ENCODE measurements around the gene DGKD.

DGKD gene

GRCh38 chr2:233485726-233486125, 131.4 kb downstream of the DGKD start:
- no peaks in the 10 kb centered on the region for H3K9me2 ChIP-seq (replicated peaks; ENCODE audit: insufficient read depth, low read length)
- no peaks in the 10 kb centered on the region for H3K9me3 ChIP-seq (replicated peaks; ENCODE audit: insufficient read depth, low read length)
- H3F3A ChIP-seq (ENCODE audit: insufficient read depth, low read length) = no peaks in the 10 kb centered on the region
- H3K27me3 ChIP-seq (replicated peaks; ENCODE audit: insufficient read depth, low read length) = no peaks in the 10 kb centered on the region
- H3K79me2 ChIP-seq (ENCODE audit: low read length) = no peaks in the 10 kb centered on the region
- DNase-seq = no peak
- TF ChIP-seq EZH2phosphoT487 (IDR thresholded peaks at IDR 0.05; ENCODE audit: low read length) (no peak), CTCF (IDR thresholded peaks at IDR 0.05; ENCODE audit: low read length) (no peak), EZH2 (optimal IDR thresholded peaks at IDR 0.05; ENCODE audit: low read depth, low read length) (no peak)
- H3K4me3 ChIP-seq (ENCODE audit: low read length) = no peak overlapping the region
- no peak overlapping the region for H3K4me2 ChIP-seq (ENCODE audit: low read depth, low read length)
- no peak overlapping the region for H3K9ac ChIP-seq (ENCODE audit: low read length)
- no peaks in the 10 kb centered on the region for H3K4me1 ChIP-seq (ENCODE audit: low read length)
- no peak overlapping the region for H3K27ac ChIP-seq (ENCODE audit: low read length)
- no peaks in the 10 kb centered on the region for H4K20me1 ChIP-seq (ENCODE audit: insufficient read depth, low read length)
- no peaks in the 10 kb centered on the region for H3K36me3 ChIP-seq (replicated peaks; ENCODE audit: insufficient read depth, low read length)
- H2AFZ ChIP-seq (ENCODE audit: low read length) = no peak overlapping the region

GRCh38 chr2:233486357-233486756, 132.1 kb downstream of the DGKD start:
- H3K4me3 ChIP-seq (ENCODE audit: low read length) = no peak overlapping the region
- TF ChIP-seq EZH2 (optimal IDR thresholded peaks at IDR 0.05; ENCODE audit: low read depth, low read length) (no peak), CTCF (IDR thresholded peaks at IDR 0.05; ENCODE audit: low read length) (no peak), EZH2phosphoT487 (IDR thresholded peaks at IDR 0.05; ENCODE audit: low read length) (no peak)
- no peaks in the 10 kb centered on the region for H3K27me3 ChIP-seq (replicated peaks; ENCODE audit: insufficient read depth, low read length)
- no peak overlapping the region for H3K9ac ChIP-seq (ENCODE audit: low read length)
- no peaks in the 10 kb centered on the region for H3K79me2 ChIP-seq (ENCODE audit: low read length)
- no peak for DNase-seq
- H3K9me3 ChIP-seq (replicated peaks; ENCODE audit: insufficient read depth, low read length) = no peaks in the 10 kb centered on the region
- H3F3A ChIP-seq (ENCODE audit: insufficient read depth, low read length) = no peaks in the 10 kb centered on the region
- no peaks in the 10 kb centered on the region for H3K36me3 ChIP-seq (replicated peaks; ENCODE audit: insufficient read depth, low read length)
- no peak overlapping the region for H3K27ac ChIP-seq (ENCODE audit: low read length)
- H3K9me2 ChIP-seq (replicated peaks; ENCODE audit: insufficient read depth, low read length) = no peaks in the 10 kb centered on the region
- H3K4me2 ChIP-seq (ENCODE audit: low read depth, low read length) = no peak overlapping the region
- no peaks in the 10 kb centered on the region for H4K20me1 ChIP-seq (ENCODE audit: insufficient read depth, low read length)
- no peaks in the 10 kb centered on the region for H3K4me1 ChIP-seq (ENCODE audit: low read length)
- H2AFZ ChIP-seq (ENCODE audit: low read length) = no peak overlapping the region

- no peak overlapping the region for H3K4me3 ChIP-seq (ENCODE audit: low read length)
- H3K36me3 ChIP-seq (replicated peaks; ENCODE audit: insufficient read depth, low read length) = no peaks in the 10 kb centered on the region
- H3K79me2 ChIP-seq (ENCODE audit: low read length) = no peaks in the 10 kb centered on the region
- no peaks in the 10 kb centered on the region for H3K9me2 ChIP-seq (replicated peaks; ENCODE audit: insufficient read depth, low read length)
- no peak overlapping the region for H2AFZ ChIP-seq (ENCODE audit: low read length)
- no peaks in the 10 kb centered on the region for H3K9me3 ChIP-seq (replicated peaks; ENCODE audit: insufficient read depth, low read length)
- no peak overlapping the region for H3K9ac ChIP-seq (ENCODE audit: low read length)
- no peaks in the 10 kb centered on the region for H3K4me1 ChIP-seq (ENCODE audit: low read length)
- DNase-seq = no peak
- H3F3A ChIP-seq (ENCODE audit: insufficient read depth, low read length) = no peaks in the 10 kb centered on the region
- H3K27ac ChIP-seq (ENCODE audit: low read length) = no peak overlapping the region
- no peaks in the 10 kb centered on the region for H4K20me1 ChIP-seq (ENCODE audit: insufficient read depth, low read length)
- no peak for TF ChIP-seq CTCF (IDR thresholded peaks at IDR 0.05; ENCODE audit: low read length)
- TF ChIP-seq EZH2phosphoT487 (IDR thresholded peaks at IDR 0.05; ENCODE audit: low read length) = no peak
- TF ChIP-seq EZH2 (optimal IDR thresholded peaks at IDR 0.05; ENCODE audit: low read depth, low read length) = no peak
- H3K27me3 ChIP-seq (replicated peaks; ENCODE audit: insufficient read depth, low read length) = no peaks in the 10 kb centered on the region
- H3K4me2 ChIP-seq (ENCODE audit: low read depth, low read length) = no peak overlapping the region
Observed at GRCh38 chr2:233486778-233487552, 132.7 kb downstream of the DGKD start.

Data from MM.1S (cell line).